IMR-90 (cell line): ENCODE results near the gene PRR5L. TPM values are rescaled to one million over a fixed set of nuclear protein-coding genes. Genes with fewer than 3 reads are reported as not detected.

ENCODE experiments used
- ATAC-seq: fragments of 200-7000 bp; cut with Tn5 transposase; 2 replicates; pipeline ENCODE4 v1.9.1; 2020; ENCODE audit warnings: low read depth, mild to moderate bottlenecking, moderate library complexity
- BruUV-seq: library from RNA; stranded (reverse); fragments of 400-500 nt; replicated peaks from 2 replicates; lab custom pipeline; 2021; lab: Mats Ljungman, UMichigan
- CTCF ChIA-PET: fragments of 300-600 bp; formaldehyde crosslinking; extraction: SDS; loops from one replicate; lab custom pipeline; 2021; ENCODE audit warnings: antibody characterized with exemption; lab: Yijun Ruan, JAX
- POLR2A ChIA-PET: fragments of 300-600 bp; sonication (Branson Sonifier 250); formaldehyde crosslinking; loops from one replicate; lab custom pipeline; 2022; ENCODE audit warnings: antibody characterized with exemption; ENCODE audit not compliant: unreplicated experiment; lab: Charles Lee
- DNase-seq: peaks from one replicate; pipeline ENCODE4 v3.0.0; 2013
- H2AFZ ChIP-seq: replicated peaks from 2 replicates; pipeline ENCODE3; 2013; ENCODE audit warnings: low read length, mild to moderate bottlenecking; ENCODE audit not compliant: poor library complexity
- H2AK5ac ChIP-seq: 2 replicates; pipeline ENCODE4 v1.6.1; 2013; ENCODE audit warnings: low read depth, low read length, inconsistent platforms
- H2AK9ac ChIP-seq: replicated peaks from 2 replicates; pipeline ENCODE3; 2013; ENCODE audit warnings: mild to moderate bottlenecking, low read depth, low read length, moderate library complexity; ENCODE audit not compliant: poor library complexity
- H2BK120ac ChIP-seq: 2 replicates; pipeline ENCODE4 v1.6.1; 2013; ENCODE audit warnings: low read depth, low read length, inconsistent platforms
- H2BK15ac ChIP-seq: 3 replicates; pipeline ENCODE4 v1.6.1; 2013; ENCODE audit warnings: low read depth, low read length, inconsistent platforms
- H2BK20ac ChIP-seq: 2 replicates; pipeline ENCODE4 v1.6.1; 2013; ENCODE audit warnings: low read depth, mild to moderate bottlenecking, inconsistent platforms, low read length, moderate library complexity
- H2BK5ac ChIP-seq: 2 replicates; pipeline ENCODE4 v1.6.1; 2013; ENCODE audit warnings: mild to moderate bottlenecking, low read depth, low read length, inconsistent platforms; ENCODE audit not compliant: poor library complexity, severe bottlenecking
- H3K14ac ChIP-seq: replicated peaks from 2 replicates; pipeline ENCODE4 v1.6.1; 2013; ENCODE audit warnings: low read depth, low read length, inconsistent platforms
- H3K18ac ChIP-seq: 2 replicates; pipeline ENCODE4 v1.6.1; 2013; ENCODE audit warnings: low read depth, low read length, control low read depth
- H3K23ac ChIP-seq: 2 replicates; pipeline ENCODE4 v1.6.1; 2013; ENCODE audit warnings: low read depth, low read length, inconsistent platforms
- H3K27ac ChIP-seq: 2 replicates; pipeline ENCODE4 v1.5.1; 2013; ENCODE audit warnings: mild to moderate bottlenecking, control low read depth, low read length; ENCODE audit not compliant: insufficient read depth
- H3K27me3 ChIP-seq: 2 replicates; pipeline ENCODE4 v1.6.1; 2013; ENCODE audit warnings: low read length; ENCODE audit not compliant: control insufficient read depth, insufficient read depth
- H3K36me3 ChIP-seq: 2 replicates; pipeline ENCODE4 v1.6.1; 2013; ENCODE audit warnings: low read length, mixed read lengths; ENCODE audit not compliant: control insufficient read depth, insufficient read depth
- H3K4ac ChIP-seq: 2 replicates; pipeline ENCODE4 v1.6.1; 2013; ENCODE audit warnings: low read depth, low read length, inconsistent platforms
- H3K4me1 ChIP-seq: 2 replicates; pipeline ENCODE4 v1.6.1; 2013; ENCODE audit warnings: low read length, mixed read lengths; ENCODE audit not compliant: control insufficient read depth, insufficient read depth
- H3K4me2 ChIP-seq: 2 replicates; pipeline ENCODE4 v1.6.1; 2013; ENCODE audit warnings: low read depth, mild to moderate bottlenecking, control low read depth, low read length, moderate library complexity
- H3K4me3 ChIP-seq: 2 replicates; pipeline ENCODE4 v1.5.1; 2013; ENCODE audit warnings: low read depth, mild to moderate bottlenecking, control low read depth, low read length, moderate library complexity; ENCODE audit not compliant: insufficient read depth
- H3K56ac ChIP-seq: 2 replicates; pipeline ENCODE4 v1.6.1; 2013; ENCODE audit warnings: low read length, inconsistent platforms; ENCODE audit not compliant: insufficient read depth; ENCODE audit errors: extremely low read depth
- H3K79me1 ChIP-seq, 2 experiments: 2 replicates each; pipeline ENCODE4 v1.6.1; 2013; ENCODE audit warnings: low read length in 2 of 2, inconsistent platforms in 1 of 2, low read depth in 1 of 2
- H3K9ac ChIP-seq: 2 replicates; pipeline ENCODE4 v1.6.1; 2013; ENCODE audit warnings: low read depth, low read length, control low read depth
- H3K9me1 ChIP-seq: 2 replicates; pipeline ENCODE4 v1.6.1; 2013; ENCODE audit warnings: low read length, inconsistent platforms; ENCODE audit not compliant: insufficient read depth
- H3K9me3 ChIP-seq: 2 replicates; pipeline ENCODE4 v1.6.1; 2013; ENCODE audit warnings: low read length; ENCODE audit not compliant: control insufficient read depth, insufficient read depth
- H4K20me1 ChIP-seq: 2 replicates; pipeline ENCODE4 v1.6.1; 2013; ENCODE audit warnings: low read length, inconsistent platforms; ENCODE audit not compliant: insufficient read depth
- H4K5ac ChIP-seq: 2 replicates; pipeline ENCODE4 v1.6.1; 2013; ENCODE audit warnings: mild to moderate bottlenecking, low read depth, low read length, control low read depth
- H4K8ac ChIP-seq, 2 experiments: 2 replicates each; pipeline ENCODE4 v1.6.1; 2013; ENCODE audit warnings: low read depth in 2 of 2, low read length in 2 of 2, control low read depth in 1 of 2, inconsistent platforms in 1 of 2
- H4K91ac ChIP-seq: 2 replicates; pipeline ENCODE4 v1.6.1; 2013; ENCODE audit warnings: low read depth, low read length, inconsistent platforms; ENCODE audit not compliant: insufficient read depth
- BHLHE40 ChIP-seq: fragments of 150-350 bp; IDR thresholded peaks from 2 replicates; pipeline ENCODE4 v1.6.1; 2016; ENCODE audit warnings: mild to moderate bottlenecking, low read depth, low read length
- CEBPB ChIP-seq: IDR thresholded peaks from 2 replicates; pipeline ENCODE4 v1.6.1; 2012; ENCODE audit warnings: low read depth, low read length, improper control_type of control experiment
- CHD1 ChIP-seq: IDR thresholded peaks from 2 replicates; pipeline ENCODE4 v1.6.1; 2012; ENCODE audit warnings: low read depth, low read length, improper control_type of control experiment
- CTCF ChIP-seq: conservative IDR thresholded peaks from 2 replicates; pipeline ENCODE4 v1.5.1; 2012; ENCODE audit warnings: mild to moderate bottlenecking, low read depth, low read length, improper control_type of control experiment
- ELK1 ChIP-seq: fragments of 150-350 bp; IDR thresholded peaks from 2 replicates; pipeline ENCODE4 v1.6.1; 2016; ENCODE audit warnings: low read depth, mild to moderate bottlenecking, low read length, moderate library complexity, borderline replicate concordance
- MXI1 ChIP-seq: IDR thresholded peaks from 2 replicates; pipeline ENCODE4 v1.6.1; 2012; ENCODE audit warnings: low read depth, mild to moderate bottlenecking, low read length, moderate library complexity, borderline replicate concordance
- NFE2L2 ChIP-seq: fragments of 150-350 bp; IDR thresholded peaks from 2 replicates; pipeline ENCODE4 v1.6.1; 2016; ENCODE audit warnings: low read depth, mild to moderate bottlenecking, low read length
- RAD21 ChIP-seq: IDR thresholded peaks from 2 replicates; pipeline ENCODE4 v1.6.1; 2012; ENCODE audit warnings: low read length, improper control_type of control experiment
- RCOR1 ChIP-seq: IDR thresholded peaks from 2 replicates; pipeline ENCODE4 v1.6.1; 2012; ENCODE audit warnings: mild to moderate bottlenecking, low read length, improper control_type of control experiment; ENCODE audit not compliant: insufficient replicate concordance
- RFX5 ChIP-seq: IDR thresholded peaks from 2 replicates; pipeline ENCODE4 v1.8.0; 2012; ENCODE audit warnings: low read depth, mild to moderate bottlenecking, low read length, moderate library complexity
- SMC3 ChIP-seq: fragments of 150-350 bp; IDR thresholded peaks from 2 replicates; pipeline ENCODE4 v1.6.1; 2016; ENCODE audit warnings: low read depth, mild to moderate bottlenecking, antibody characterized with exemption, low read length, moderate library complexity
- WGBS, 2 experiments: methylation state at CpG; one replicate each; pipeline versions ENCODE4 v1.1.5 to v1.1.7; 2013; ENCODE audit warnings: missing lambda C conversion rate in 2 of 2; ENCODE audit not compliant: insufficient read length in 1 of 2; ENCODE audit errors: extremely low coverage in 2 of 2; 5-methylcytosine and 5-hydroxymethylcytosine counted together
- dilution Hi-C: fragments of 300-500 bp; cut with HindIII; formaldehyde crosslinking; loops from one replicate; pipeline ENCODE4 v1.14.3; 2018; ENCODE audit warnings: low sequenced_read_pairs; ENCODE audit not compliant: unreplicated experiment
- in situ Hi-C: fragments of 300-500 bp; cut with MboI; formaldehyde crosslinking; loops from 3 replicates; pipeline ENCODE4 v1.14.3; 2019; ENCODE audit warnings: low sequenced_read_pairs, inconsistent platforms, mixed read lengths
- intact Hi-C: fragments of 100-400 bp; cut with micrococcal nuclease; formaldehyde crosslinking; loops from 2 replicates; pipeline ENCODE4 v1.10.0; 2022
- polyA plus RNA-seq, 3 experiments: library from polyadenylated mRNA; depleted of rRNA; stranded (reverse); fragments of >200 nt; gene quantifications; 2 replicates each; pipeline ENCODE4 v1.2.3, GENCODE V29; 2012; ENCODE audit warnings: low replicate concordance in 1 of 3
- total RNA-seq: library from RNA; depleted of rRNA; stranded (reverse); fragments of >200 nt; gene quantifications from 2 replicates; pipeline ENCODE4 v1.2.3, GENCODE V29; 2012
- TF ChIP-seq, protein P1 (sequence below): fragments of 150-350 bp; IDR thresholded peaks from 2 replicates; pipeline ENCODE4 v1.6.1; 2017; ENCODE audit warnings: mild to moderate bottlenecking, antibody characterized with exemption, low read length, low read depth

PRR5L gene
- total and polyA plus RNA-seq, 2 of the 4 experiments (the other 2 are of a cell fraction) = 2.9 to 3.6 TPM

DNA sequence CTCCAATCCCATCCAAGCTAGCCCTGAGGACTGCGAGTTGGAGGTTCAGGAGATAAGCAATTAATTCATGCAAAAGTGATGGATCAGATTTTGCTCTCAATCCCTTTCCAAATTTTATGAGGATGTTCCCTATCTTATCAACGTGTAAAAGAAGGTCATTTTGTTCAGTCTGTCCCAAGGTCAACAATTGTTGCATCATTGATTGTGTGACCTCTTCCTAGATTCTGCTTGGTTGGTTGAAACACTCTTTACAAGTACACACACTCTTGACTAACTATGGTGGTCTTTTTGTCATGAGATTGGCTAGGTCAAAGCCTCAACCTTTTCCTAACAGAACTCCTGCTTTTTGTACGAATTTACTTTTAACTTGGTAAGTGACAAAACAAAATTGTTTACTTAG lies 48.6 kb upstream of the PRR5L start:
- DNase-seq = no peak
- H4K5ac ChIP-seq = no peak overlapping the region
- intact Hi-C loops = no loop called here
- peaks cover 4% of the 10 kb centered on the region for H3K9me3 ChIP-seq
- H3K4me3 ChIP-seq = no peak overlapping the region
- H3K79me1 ChIP-seq = no peaks in the 10 kb centered on the region
- H2BK120ac ChIP-seq = no peak overlapping the region
- no peak overlapping the region for H3K4ac ChIP-seq
- no peak overlapping the region for H2BK20ac ChIP-seq
- dilution Hi-C loops = no loop called here
- no peaks in the 10 kb centered on the region for H3K36me3 ChIP-seq
- no peak overlapping the region for H3K4me2 ChIP-seq
- H3K9ac ChIP-seq = no peak overlapping the region
- H4K20me1 ChIP-seq = no peaks in the 10 kb centered on the region
- in situ Hi-C loops = no loop called here
- no peak overlapping the region for H3K18ac ChIP-seq
- no peak for TF ChIP-seq NFE2L2
- TF ChIP-seq CEBPB = no peak
- no peak for TF ChIP-seq ELK1
- no peak for TF ChIP-seq SMC3
- no peak for TF ChIP-seq CHD1
- TF ChIP-seq, protein P1, sequence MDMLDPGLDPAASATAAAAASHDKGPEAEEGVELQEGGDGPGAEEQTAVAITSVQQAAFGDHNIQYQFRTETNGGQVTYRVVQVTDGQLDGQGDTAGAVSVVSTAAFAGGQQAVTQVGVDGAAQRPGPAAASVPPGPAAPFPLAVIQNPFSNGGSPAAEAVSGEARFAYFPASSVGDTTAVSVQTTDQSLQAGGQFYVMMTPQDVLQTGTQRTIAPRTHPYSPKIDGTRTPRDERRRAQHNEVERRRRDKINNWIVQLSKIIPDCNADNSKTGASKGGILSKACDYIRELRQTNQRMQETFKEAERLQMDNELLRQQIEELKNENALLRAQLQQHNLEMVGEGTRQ = no peak
- no peak for TF ChIP-seq CTCF
- no peak for TF ChIP-seq RFX5
- no peak for TF ChIP-seq MXI1
- TF ChIP-seq RAD21 = no peak
- no peak for TF ChIP-seq BHLHE40
- no peak for TF ChIP-seq RCOR1
- no peak overlapping the region for H2BK15ac ChIP-seq
- no peak overlapping the region for H2BK5ac ChIP-seq
- H3K9me1 ChIP-seq = no peaks in the 10 kb centered on the region
- H4K91ac ChIP-seq = no peak overlapping the region
- ChIA-PET CTCF (interaction anchor here (0.6 to 1.6 kb wide), 2 partner anchors 115 to 760 kb away, joined by 4 read pairs; no protein-coding TSS in a partner anchor), POLR2A (no interaction called here)
- ATAC-seq = no peak
- no peak overlapping the region for H3K56ac ChIP-seq
- no TSS peak for BruUV-seq
- no peak overlapping the region for H2AK5ac ChIP-seq
- no peak overlapping the region for H3K14ac ChIP-seq
- no peak overlapping the region for H2AFZ ChIP-seq
- H3K23ac ChIP-seq = no peak overlapping the region
- no peak overlapping the region for H3K27ac ChIP-seq
- no peak overlapping the region for H2AK9ac ChIP-seq
- no peak overlapping the region for H4K8ac ChIP-seq
- H3K4me1 ChIP-seq = no peaks in the 10 kb centered on the region
- H3K27me3 ChIP-seq = peaks cover 26% of the 10 kb centered on the region
- WGBS, 2 experiments = no CpG with 5 or more reads among the region's 3 CpGs
